ENCODE measurements around the gene CYTH1.

- TF ChIP-seq YY1 (IDR thresholded peaks at IDR 0.05): no peak
- TF ChIP-seq CTCF (IDR thresholded peaks at IDR 0.05; ENCODE audit: low read depth, low read length, missing input control): no peak
- TF ChIP-seq REST (IDR thresholded peaks at IDR 0.05): no peak
- no peak for TF ChIP-seq EGR1 (IDR thresholded peaks at IDR 0.05; ENCODE audit: low read depth in 2 of 2)
- no peak for TF ChIP-seq JUND (IDR thresholded peaks at IDR 0.05)
Measured at GRCh38 chr17:78824240-78824639, 42.2 kb upstream of the CYTH1 start.
